GM12865 (cell line): ENCODE data around the gene GRPR.

Experiments
- DNase-seq: peaks from one replicate; pipeline ENCODE4 v3.0.0; 2010; ENCODE audit warnings: low read depth
- H3K4me3 ChIP-seq: 2 replicates; pipeline ENCODE4 v1.5.1; 2011; ENCODE audit warnings: mild to moderate bottlenecking, low read depth, low read length, control low read depth
- TF ChIP-seq, protein P1 (sequence below): IDR thresholded peaks from 2 replicates; pipeline ENCODE4 v1.5.1; 2011; ENCODE audit warnings: low read length, control low read depth, low read depth, inconsistent platforms; ENCODE audit not compliant: insufficient read depth; ENCODE audit errors: missing control alignments

The GRPR gene

DNA sequence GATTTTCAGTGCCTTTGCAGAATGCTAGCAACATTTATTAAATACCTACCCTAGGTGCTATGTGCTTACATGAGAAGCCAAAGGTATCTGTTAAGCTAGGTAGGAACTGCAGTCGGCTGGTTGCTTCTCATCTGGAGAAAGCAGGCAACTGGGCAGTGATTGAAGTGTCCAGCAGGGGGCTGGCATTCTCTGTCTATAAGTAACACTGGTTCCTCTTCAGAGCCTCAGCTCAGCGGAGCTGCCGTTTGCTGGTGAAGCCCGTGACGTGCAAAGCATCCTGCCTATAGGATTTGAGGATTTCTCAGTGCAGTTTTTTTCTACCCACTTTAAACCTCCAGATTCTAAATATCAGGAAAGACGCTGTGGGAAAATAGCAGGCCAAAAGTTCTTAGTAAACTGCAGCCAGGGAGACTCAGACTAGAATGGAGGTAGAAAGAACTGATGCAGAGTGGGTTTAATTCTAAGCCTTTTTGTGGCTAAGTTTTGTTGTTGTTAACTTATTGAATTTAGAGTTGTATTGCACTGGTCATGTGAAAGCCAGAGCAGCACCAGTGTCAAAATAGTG, at the start of gene GRPR:
Gene GRPR (plus strand): TSS at position 344 of the 565 bp plus-strand sequence. CDS start 389 bp downstream, outside the sequence.
- DNase-seq = peak; percentile 83
- H3K4me3 ChIP-seq = no peak within 1 kb of the TSS
- TF ChIP-seq, protein P1, sequence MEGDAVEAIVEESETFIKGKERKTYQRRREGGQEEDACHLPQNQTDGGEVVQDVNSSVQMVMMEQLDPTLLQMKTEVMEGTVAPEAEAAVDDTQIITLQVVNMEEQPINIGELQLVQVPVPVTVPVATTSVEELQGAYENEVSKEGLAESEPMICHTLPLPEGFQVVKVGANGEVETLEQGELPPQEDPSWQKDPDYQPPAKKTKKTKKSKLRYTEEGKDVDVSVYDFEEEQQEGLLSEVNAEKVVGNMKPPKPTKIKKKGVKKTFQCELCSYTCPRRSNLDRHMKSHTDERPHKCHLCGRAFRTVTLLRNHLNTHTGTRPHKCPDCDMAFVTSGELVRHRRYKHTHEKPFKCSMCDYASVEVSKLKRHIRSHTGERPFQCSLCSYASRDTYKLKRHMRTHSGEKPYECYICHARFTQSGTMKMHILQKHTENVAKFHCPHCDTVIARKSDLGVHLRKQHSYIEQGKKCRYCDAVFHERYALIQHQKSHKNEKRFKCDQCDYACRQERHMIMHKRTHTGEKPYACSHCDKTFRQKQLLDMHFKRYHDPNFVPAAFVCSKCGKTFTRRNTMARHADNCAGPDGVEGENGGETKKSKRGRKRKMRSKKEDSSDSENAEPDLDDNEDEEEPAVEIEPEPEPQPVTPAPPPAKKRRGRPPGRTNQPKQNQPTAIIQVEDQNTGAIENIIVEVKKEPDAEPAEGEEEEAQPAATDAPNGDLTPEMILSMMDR = peak; percentile 65

DNA sequence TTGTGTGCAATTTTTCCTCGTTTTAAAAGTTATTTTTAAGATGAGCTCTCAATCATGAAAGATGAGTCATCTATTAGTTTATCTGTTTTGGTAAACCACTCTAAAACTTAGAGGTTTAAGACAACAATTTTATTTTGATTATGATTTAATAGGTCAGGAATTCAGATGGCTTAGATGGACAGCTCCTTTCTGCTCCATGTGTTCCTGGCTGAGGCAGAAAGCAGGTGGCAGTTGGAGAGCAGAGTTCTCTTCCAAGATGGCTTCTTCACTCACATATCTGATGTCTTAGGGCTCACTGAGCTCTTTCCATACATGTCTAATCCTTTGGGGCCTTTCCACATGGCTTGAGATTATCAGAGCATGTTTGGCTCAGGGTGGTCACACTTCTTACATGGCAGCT, 48.3 kb upstream of the GRPR start:
- H3K4me3 ChIP-seq = no peak overlapping the region
- DNase-seq = no peak
- TF ChIP-seq, protein P1 = no peak

DNA sequence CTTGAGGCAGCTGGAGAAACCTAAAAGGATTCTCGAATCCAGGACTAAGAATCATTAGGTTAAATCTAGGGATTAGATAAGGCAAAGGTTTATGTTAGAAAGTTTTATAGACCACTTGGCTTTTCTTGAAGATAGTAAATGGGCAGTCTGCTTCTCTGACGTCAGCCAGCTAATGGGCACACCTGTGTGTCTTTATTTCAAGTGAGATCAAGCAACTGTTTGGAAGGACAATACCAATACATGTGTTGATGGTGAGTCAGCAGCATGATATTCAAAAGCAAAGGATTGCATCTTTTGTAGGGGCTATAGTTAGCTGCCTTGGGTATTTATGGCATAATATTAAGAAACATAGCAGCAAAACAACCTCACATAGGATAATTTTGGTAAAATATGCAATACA, 46.5 kb upstream of the GRPR start:
- no peak overlapping the region for H3K4me3 ChIP-seq
- no peak for DNase-seq
- TF ChIP-seq, protein P1 = no peak

DNA sequence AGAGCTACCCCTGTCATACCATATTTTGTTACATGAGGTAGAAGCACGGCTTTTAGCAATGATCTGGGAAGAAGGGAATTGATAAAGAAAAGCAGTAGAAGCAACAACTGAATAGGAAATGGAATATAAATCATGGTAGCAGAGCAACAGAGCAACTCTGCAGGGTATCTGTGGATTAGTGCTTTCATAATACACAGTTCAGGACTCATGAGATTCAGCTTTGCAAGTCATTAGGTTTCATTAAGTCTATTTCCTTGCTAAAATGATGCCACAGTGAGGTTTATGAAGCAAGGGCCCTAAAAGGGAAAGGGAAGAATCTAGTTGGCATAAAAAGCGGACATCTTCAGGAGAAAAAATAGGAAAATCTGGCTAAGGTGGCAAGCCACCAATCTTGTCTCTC, 45.6 kb upstream of the GRPR start:
- H3K4me3 ChIP-seq = no peak overlapping the region
- TF ChIP-seq, protein P1 = no peak
- DNase-seq = no peak

DNA sequence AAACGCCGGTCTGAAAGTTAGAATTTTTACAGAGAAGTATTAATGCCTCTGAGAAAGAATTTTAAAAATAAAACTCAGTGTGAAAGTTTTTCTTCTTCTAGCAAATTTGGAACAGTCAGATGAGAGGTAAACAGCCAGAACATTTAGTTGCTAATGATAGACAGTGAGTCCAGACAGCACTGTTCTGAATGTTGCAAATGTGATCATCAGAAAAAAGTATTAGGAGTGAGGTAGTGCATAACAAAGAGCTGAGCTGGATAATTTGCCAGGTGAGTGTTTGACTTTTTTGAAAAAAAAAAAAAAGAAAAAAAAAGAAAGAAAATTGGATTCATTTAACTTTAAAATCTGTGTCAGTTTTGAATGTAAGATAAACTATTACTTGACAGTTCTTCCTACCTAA, 42.0 kb upstream of the GRPR start:
- TF ChIP-seq, protein P1 = no peak
- H3K4me3 ChIP-seq = no peak overlapping the region
- DNase-seq = no peak

DNA sequence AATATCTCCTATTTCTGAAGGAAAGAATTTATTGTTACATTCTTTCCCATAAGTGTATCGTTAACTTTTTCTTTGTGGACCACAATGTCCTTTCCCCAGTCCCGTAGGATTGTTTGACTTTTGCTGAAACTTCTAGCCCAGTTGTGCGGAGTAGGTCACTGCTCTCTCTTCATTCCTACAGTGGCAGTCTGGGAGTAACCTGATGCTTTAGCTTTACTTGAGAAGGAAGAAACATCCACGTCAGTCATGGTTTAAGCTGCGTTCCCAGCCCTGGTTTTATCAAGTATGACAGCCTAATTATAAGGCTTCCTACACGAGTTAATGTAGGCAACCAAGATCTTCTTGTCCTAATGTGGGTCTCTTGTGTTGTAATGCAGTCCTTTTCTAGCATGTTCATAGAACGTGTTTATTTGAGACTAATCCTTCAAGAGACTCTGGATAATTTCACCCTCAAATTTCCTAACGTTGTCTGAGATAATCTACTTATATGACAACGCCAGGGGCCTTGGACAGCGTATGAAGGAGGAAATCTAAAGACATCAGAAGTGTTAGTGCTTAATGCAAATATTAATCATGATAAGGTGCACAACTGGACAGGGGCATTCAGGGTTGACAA, 40.8 kb upstream of the GRPR start:
- TF ChIP-seq, protein P1 = no peak
- no peak for DNase-seq
- no peak overlapping the region for H3K4me3 ChIP-seq

DNA sequence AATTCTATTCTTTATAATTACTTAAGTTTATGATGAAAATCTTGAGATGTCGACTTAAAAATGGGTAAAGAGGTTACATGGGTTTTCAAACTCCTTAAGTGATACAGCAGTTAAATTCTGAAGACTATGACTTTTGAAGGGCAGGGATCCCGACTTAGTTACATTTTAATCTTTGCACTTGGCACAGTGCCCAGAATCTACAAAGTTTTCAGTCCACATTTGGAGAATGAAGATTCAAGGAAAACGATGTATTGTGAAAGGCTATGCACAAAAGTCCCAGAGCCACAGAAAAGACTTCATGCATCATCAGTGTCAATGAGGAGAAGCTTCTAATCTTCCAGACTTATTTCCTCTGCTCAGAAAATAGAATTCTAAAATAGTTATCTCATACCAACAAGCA, 36.3 kb upstream of the GRPR start:
- DNase-seq = no peak
- H3K4me3 ChIP-seq = no peak overlapping the region
- TF ChIP-seq, protein P1 = no peak
